CMK (cell line): Measurements from ENCODE around the gene NAP1L1.

ENCODE experiments used
- DNase-seq: peaks from one replicate; pipeline ENCODE4 v3.0.0-alpha.2; 2010; ENCODE audit warnings: low read depth

The NAP1L1 gene

DNA sequence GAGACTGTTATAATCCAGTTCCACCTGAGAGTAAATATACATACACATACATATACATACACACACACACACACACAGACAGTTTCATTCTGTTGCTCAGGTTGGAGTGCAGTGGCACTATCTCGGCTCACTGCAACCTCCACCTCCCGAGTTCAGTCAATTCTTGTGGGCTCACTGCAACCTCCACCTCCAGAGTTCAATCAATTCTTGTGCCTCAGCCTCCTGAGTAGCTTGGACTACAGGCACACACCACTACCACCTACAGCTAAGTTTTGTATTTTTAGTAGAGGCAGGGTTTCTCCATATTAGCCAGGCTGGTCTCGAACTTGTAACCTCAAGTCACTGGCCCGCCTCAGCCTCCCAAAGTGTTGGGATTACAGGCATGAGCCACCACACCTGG, 44.0 kb downstream of the NAP1L1 start:
- no peak for DNase-seq

GRCh38 chr12:76038176-76038575, 46.3 kb downstream of the NAP1L1 start:
- no peak for DNase-seq

DNA sequence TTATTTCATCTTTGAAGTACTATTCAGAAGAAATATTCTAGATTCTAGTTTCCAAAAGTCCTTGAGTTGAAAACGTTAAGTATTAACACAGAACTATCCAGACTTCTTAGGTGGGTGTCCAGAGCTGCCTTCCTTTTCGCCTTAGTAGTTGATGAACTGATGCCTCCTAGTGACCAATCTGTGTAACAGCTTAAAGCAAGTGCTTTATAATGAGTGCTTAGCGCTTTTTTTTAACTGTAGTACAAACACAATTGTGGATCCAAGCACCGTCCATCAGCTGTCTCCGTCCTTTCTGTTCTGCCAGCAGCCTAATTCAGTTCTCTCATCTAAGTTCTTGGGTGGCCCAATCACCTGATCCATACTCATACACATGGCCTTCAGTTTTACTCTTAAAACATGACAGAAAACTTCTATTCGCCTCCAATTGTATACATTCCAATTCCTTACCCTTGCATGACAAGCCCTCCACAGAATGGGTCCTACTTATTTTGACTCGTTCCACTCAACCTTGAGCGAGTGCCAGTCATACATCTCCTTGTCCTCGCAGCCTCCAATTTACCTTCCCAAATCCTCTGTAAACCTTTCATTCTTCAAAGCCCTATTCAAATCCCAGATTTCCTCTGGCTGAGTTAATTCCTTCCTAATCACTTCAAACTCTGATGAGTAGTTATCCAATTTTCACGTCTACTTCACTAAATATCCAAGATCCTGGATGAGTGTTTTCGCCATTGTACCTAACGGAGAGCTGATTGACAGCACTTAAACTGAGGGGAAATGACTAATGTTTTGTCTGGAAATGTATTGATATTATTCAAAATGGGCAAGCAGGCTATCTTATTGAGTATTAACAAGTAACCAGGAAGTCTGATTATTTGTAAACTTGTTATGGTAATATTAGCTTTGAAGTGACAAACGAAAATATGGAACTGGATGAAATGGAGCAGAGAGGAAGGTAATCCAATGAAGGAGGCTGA, 47.1 kb downstream of the NAP1L1 start:
- DNase-seq: peak; percentile 40

GRCh38 chr12:76035045-76035444, 49.4 kb downstream of the NAP1L1 start:
- no peak for DNase-seq

DNA sequence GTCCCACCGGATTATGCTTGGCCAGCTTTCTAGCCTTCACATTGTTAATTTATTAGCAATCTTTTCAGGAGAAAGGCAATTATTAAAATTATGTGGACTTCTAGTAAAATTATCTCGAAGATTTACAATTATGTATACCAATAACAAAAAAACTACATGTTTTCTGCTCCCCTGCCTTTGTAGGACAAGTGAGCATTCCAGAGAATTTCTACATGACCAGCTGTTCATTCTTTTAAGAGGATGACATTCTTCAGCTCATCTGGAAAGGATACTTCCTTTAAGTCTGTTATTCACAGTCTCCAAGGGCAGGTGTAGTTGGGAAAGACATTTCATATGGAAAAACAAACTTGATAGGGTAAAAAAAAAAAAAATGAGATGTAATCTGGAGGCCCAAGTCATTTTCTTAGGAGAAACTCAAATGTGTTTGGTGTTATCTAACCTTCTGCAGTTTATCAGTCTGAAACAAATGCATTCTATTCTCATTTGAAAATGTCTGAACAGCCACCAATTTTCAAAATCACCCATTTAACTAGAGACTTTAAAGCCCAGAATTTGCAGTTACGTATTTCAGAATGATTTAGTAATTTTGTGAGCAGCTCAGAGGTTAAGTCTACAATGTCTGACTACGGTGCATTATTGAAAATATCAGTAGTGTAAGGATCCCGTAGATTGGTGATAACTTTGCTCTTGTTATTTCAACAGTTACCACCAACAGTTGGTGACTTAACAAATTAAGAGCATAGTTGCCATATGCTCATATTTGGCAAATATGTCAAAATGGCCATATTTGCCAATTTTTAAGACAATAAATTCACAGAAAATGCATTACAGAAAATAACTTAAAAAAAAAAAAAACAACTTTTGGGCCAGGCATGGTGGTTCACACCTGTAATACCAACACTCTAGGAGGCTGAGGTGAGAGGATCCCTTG, 51.1 kb downstream of the NAP1L1 start:
- DNase-seq: no peak

DNA sequence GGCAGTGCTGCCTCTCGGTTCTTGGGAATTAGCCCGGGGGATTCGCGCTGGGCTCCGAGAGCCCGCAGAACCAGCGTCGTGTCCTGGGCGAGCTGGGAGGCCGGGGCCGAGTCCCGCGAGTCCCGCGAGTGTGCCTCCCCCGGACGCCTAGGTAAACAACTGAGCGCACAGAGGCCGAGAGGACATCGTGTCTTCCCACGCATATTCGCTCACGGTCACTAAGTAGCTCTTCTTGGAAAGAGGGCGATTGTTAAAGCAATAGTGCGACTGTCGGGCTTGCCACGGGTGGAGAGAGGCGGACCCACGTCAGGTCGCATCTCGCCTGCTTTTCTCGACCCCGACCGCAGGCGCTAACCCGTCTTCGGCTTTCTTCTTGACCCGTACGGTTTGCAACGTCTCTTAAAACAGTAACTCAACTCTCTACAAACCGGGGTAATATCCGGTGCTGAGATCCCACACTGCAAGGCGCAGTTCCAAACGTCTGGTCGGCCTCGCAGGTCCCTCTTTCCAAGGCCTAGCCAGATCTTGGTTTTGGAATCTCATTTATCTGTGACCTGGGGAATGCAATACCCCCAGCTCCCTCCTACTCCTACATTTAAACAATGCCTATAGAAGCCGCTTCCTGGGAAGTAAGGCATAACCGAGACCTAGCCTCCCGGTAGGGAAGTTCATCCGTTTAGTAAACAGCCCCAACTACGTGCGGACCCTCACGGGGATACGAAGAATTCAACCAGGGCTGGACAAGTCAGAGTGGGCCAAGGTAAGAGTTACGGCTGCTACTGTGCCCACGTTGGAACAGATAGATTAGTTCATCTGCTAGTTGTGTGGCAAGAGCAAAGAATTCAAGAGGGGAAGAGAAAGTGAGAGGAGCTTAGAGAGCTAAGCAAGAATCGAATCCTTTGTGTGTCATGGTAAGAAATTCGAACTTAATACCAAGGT, 52.2 kb downstream of the NAP1L1 start:
- DNase-seq: no peak

DNA sequence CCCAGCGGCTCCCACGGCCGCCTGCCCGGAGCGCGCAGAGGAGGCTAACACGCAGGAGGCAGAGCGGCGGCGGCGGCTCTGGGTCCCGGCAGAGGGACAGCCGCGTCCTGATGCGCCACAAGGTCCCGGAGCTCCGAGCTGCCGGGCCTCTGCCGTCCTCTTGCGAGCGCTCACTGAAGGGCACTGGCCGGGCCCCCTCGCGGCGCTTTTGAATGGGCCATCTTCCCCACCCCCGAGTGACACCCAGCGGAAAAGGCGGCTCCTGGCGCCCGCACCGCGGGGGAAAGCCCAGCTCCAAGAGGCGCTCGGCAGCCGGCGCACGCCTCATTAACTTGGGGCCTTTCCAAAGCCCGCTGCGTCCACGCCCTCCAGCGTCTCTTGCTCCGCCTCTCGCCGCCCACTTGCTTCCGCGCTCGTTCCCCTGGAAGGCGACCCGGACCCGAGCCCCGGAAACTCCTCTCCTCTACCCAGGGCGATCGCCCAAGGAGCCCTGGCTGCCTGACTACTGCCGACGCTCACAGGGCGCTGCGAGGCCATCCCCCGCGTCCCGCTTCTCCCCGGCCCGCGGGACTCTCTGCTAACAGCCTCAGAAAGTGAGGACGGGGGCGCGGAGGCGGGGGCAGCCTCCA, 53.0 kb downstream of the NAP1L1 start, which contains the start of gene PHLDA1:
TSS of gene PHLDA1 (minus strand) at position 363 of the 629 bp plus-strand sequence.
- peak; percentile 25 for DNase-seq

- DNase-seq: no peak
Measured at GRCh38 chr12:76031081-76031413, 53.4 kb downstream of the NAP1L1 start.

- no peak for DNase-seq
Measured at GRCh38 chr12:76030341-76031080, 54.0 kb downstream of the NAP1L1 start.

DNA sequence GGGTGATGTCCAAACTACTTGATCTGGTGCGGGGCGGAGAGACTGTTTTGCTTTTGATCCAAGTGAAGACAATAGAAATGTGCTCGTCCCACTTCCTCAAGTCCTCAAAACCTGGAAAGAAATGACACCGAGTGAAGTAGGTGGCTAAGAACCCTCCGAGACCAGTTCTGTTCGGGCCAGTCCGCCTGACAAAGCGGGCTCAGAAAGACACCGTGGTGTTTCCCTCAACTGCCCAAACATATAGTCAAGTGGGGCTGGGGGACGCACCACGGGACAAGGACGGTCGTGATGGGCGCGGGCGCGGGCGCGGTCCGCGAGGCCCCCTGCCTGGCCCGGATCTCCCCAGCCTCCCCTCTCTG, 54.5 kb downstream of the NAP1L1 start:
- no peak for DNase-seq

- no peak for DNase-seq
Measured at GRCh38 chr12:76028571-76029277, 55.8 kb downstream of the NAP1L1 start.

DNA sequence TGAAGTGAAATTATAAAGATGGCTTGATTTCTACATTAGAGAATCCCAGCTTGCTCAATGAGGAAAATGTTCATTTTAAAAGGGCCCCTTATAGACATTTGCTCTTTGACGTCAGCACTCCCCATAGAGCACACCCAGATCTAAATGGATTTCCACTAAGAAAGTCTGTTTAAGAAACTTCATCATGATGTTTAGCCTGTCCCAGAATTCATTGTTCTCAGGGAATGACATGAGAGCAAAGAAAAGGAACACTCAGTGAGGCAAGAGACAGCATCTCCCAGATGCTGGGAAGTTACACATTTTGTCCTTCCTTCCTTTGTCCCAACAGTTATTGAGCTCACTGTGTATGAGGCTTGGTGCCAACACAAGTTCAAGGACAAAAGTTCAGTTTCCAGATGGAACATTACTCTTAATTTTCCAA, 57.8 kb downstream of the NAP1L1 start:
- no peak for DNase-seq

GRCh38 chr12:76025601-76026575, 58.6 kb downstream of the NAP1L1 start:
- no peak for DNase-seq

DNA sequence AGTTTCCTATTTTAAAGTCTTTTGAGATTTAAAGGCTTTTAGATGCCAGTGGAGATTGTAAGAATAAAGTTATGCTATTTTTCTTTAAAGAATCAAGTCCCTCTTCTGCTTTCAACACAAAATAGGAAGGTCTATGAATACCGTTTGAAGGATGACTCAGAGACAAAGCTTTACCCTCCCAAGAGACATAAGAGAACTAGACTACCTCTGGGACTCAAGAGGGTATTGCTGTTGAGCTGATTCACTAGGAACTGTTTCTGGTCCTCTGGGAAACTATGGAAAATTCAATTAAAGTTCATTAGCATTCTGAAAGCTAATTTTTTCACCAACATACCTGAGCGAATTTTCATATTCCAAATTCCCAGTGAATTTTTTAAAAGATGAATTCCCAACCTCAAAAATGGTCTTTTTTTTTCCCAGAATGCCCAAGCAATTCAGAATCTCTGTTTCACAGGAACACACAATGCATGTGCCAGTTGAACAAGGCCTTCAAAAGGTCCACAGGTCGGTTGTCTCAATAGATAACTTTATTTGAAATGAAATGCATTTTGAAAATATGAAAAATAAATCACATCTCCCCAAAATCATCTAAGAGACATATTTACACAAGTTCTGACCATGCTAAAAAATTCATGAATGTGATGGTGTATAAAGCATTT, 59.4 kb downstream of the NAP1L1 start:
- no peak for DNase-seq

DNA sequence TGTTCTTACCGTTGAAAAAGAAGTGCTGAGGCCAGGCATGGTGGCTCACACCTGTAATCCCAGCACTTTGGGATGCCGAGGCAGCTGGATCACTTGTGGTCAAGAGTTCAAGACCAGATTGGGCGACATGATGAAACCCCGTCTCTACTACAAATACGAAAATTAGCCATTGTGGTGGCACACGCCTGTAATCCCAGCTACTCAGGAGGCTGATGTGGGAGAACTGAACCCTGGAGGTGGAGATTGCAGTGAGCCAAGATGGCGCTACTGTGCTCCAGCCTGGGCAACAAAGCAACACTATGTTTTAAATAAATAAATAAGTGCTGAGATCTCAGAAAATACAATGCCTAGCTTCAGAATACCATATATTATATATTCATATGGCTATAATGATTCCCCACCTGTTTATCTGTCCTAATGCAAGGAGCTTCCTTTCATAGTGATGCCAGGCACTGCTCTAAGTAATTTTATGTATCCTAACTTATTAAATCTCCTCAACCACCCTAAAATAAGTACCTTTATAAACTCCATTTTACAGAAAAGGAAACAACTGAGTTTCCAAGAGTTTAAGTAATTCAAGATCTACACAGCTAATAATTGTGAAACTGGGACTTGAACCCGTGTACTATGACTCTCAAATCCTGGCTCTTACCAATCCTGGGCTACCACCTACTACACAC, 60.2 kb downstream of the NAP1L1 start:
- no peak for DNase-seq

GRCh38 chr12:76023069-76023690, 61.3 kb downstream of the NAP1L1 start:
- no peak for DNase-seq

DNA sequence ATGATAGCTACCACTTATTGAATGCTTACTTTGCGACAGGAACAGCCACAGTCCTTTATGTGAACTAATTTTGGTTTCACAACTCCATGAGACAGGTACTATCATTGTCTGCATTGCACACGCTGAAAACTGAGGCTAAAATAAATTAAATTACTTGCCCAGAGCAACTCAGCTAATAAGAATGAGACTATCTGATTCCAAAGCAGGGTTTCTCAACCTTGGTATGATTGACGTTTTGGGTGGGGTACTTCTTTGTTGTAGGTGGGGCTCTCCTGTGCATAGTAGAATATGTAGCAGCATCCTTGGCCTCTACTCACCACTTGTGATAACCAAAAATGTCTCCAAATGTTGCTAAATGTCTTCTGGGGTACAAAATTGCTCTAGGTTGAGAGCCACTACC, 62.0 kb downstream of the NAP1L1 start:
- DNase-seq: no peak
